ENCODE data around the gene CANT1. TPM values are rescaled to one million over a fixed set of nuclear protein-coding genes. Genes with fewer than 3 reads are reported as not detected.
"Not testable (repeated sequence)": the region's sequence is repeated elsewhere in the genome, so short reads cannot be mapped to it uniquely, and the experiment has no call there.

CANT1 gene
- polyA plus RNA-seq, 3 donors = 38.7 to 45.1 (median 39.2) TPM

GRCh38 chr17:78966123-78966813, 43.3 kb downstream of the CANT1 start:
- DNase-seq (ENCODE audit: low read depth in 3 of 3, low spot score in 2 of 3) = no peak

DNA sequence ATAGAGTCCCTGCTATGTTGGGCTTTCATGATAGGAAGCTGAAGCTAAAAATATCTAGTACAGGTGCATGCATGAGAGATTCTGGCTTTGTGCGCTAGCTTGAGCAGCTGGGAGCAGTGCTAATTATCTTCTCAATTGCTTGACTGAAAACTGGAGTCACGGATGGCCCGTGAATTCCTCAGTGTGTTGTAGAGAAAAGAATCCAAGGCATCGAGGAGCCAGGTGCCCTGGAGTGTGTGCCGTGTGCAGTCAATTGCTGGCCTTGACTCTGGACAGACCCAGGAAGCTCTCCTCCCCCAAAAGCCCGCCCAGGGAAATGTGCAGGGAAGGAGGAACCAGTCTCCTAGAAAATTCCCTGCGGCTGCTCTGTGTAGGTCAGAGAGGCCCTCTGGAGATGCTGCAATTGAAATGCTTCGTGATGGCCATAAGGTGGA, 44.1 kb downstream of the CANT1 start:
- no peak for DNase-seq (ENCODE audit: low read depth in 3 of 3, low spot score in 2 of 3)

- no peak for DNase-seq (ENCODE audit: low read depth in 3 of 3, low spot score in 2 of 3)
These were observed 46.2 kb downstream of the CANT1 start for GRCh38 chr17:78963378-78963777.

DNA sequence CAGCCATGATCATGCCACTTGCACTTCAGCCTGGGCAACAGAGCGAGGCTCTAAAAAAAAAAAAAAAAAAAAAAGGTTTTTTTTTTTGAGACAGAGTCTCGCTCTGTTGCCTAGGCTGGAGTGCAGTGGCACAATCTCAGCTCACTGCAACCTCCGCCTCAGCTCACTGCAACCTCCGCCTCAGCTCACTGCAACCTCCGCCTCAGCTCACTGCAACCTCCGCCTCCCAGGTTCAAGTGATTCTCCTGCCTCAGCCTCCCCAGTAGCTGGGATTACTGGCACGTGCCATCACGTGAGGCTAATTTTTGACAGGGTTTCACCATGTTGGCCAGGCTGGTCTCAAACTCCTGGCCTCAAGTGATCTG, 46.6 kb downstream of the CANT1 start:
- DNase-seq (ENCODE audit: low read depth in 3 of 3, low spot score in 2 of 3) = not testable (repeated sequence)

DNA sequence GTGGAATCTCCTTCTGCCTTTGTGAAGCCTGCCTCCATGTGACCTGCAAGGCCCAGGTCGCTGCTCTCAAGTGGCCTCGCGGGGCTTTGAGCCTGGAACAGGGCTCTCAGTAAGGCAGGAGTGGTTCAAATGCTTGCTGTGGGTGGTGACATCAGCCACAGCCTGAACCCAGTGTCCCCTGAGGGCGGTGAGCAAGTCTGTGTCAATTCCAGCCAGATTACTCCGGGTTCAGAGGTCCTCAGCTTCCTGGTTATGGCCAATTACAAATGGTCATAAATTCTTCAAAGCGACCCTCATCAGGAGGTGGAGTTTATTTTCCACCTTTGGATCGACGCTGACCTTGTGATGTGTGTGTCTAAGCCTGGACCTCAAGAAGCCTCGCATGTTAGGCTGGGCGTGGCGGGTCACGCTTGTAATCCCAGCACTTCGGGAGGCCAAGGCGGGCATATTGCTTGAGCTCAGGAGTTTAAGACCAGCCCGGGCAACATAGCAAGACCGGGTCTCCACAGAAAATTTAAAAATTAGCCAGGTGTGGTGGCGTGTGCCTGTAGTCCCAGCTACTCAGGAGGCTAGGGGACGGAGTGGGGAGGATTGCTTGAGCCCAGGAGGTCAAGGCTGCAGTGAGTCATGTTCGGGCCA, 47.1 kb downstream of the CANT1 start:
- no peak for DNase-seq (ENCODE audit: low read depth in 3 of 3, low spot score in 2 of 3)

GRCh38 chr17:78961571-78961970, 48.0 kb downstream of the CANT1 start:
- no peak for DNase-seq (ENCODE audit: low read depth in 3 of 3, low spot score in 2 of 3)

DNA sequence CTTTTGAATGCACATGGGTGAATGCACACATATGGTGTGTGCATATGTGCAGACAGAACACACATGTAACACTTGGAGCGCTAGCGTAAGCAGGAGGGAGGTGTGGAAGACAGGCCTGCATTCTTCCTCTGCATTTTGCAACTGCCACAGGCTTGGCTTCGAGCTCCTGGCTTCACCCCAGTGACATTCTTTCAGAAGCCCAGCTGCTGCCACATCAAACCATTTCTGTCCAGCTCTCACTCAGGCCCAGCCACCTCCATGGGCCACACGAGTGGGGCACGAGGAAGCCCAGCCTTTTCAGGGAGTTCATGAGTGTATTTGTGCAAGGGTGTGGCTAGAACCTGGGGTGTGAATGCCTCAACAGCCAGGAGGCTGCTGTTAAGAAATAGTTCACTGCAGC, 48.6 kb downstream of the CANT1 start:
- no peak for DNase-seq (ENCODE audit: low read depth in 3 of 3, low spot score in 2 of 3)

DNA sequence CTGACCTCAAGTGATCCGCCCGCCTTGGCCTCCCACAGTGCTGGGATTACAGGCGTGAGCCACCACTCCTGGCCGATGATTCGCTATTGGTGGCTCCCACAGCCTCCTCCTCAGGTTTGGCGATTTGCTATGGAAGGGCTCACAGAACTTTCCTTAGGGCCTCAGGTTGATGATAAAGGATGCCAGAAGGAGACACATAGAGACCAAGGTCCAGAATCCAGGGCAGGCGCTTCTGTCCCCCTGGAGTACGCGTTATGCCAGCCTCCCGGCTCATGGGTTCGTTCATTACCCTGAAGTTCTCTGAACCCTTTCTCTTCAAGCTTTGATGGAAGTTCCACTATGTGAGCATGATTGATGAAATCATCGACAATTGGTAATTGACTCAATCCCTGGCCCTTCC, 49.8 kb downstream of the CANT1 start:
- DNase-seq (ENCODE audit: low read depth in 3 of 3, low spot score in 2 of 3) = no peak

- no peak for DNase-seq (ENCODE audit: low read depth in 3 of 3, low spot score in 2 of 3)
These were observed 50.9 kb downstream of the CANT1 start for GRCh38 chr17:78958641-78959127.

- no peak for DNase-seq (ENCODE audit: low read depth in 3 of 3, low spot score in 2 of 3)
These were observed 52.4 kb downstream of the CANT1 start for GRCh38 chr17:78957128-78957527.

GRCh38 chr17:78956254-78956653, 53.3 kb downstream of the CANT1 start:
- no peak for DNase-seq (ENCODE audit: low read depth in 3 of 3, low spot score in 2 of 3)

DNA sequence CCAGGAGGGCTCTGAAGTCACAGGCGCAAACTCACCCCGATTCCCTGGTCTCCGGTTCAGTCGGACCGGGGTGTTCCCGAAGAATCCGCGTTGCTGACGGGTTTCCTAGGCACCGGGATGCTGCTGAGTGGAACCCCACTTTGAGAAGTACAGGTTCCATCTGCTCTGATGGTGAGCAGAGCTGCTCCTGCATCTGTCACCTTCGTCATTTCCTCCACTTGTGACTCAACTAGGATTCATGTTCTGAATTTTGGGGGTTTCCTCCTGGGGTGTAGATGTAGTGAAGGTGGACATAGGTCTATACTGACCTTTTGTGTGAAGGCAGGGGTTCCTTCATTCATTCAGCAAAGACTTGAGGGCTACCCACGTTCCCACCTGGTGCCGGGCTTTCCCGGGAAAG, 54.9 kb downstream of the CANT1 start:
- DNase-seq (ENCODE audit: low read depth in 3 of 3, low spot score in 2 of 3) = no peak

DNA sequence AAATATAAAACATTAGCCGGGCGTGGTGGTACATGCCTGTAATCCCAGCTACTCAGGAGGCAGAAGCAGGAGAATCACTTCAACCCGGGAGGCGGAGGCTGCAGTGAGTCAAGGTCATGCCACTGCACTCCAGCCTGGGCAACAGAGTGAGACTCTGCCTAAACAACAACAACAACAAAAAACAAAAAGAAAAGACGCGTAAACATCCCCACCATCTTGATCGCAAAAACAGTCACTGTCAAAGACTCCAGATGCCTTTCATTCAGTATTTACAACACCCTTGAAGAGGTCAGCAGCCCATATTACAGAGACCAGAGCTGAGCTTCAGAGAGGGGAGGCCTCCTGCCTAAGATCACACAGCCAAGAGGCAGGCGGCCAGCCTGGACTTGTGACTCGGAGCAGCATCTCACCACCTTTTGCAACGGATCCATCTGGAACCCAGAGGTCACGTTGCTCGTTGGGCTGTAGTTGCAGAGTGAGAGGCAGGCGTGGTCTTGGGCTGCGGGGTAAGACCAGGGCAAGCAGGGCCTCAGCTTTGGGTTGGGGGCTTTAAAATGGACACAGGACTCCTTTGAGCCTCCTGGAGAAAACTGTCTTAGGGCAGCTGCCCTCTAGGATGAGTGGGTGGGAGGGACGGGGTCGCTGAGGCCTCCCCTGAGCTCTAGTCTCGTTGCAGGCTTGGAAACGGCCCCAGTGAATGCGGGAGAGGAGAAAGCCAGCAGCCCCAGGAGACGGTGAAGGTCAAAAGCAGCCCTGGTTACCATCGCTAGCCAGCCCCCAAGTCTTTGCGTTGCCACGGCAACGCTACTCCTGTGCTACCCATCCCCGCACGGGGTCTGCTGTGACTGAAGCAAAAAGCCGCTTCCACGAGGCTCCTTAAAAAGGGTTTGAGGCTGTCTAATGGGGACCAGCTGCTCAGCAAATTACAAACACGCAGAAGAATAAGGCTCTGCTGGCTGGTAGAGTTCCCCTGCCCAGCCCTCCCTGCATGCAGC, 55.9 kb downstream of the CANT1 start:
- DNase-seq (ENCODE audit: low read depth in 3 of 3, low spot score in 2 of 3) = no peak

- DNase-seq (ENCODE audit: low read depth in 3 of 3, low spot score in 2 of 3) = no peak
These were observed 56.9 kb downstream of the CANT1 start for GRCh38 chr17:78952706-78953105.

DNA sequence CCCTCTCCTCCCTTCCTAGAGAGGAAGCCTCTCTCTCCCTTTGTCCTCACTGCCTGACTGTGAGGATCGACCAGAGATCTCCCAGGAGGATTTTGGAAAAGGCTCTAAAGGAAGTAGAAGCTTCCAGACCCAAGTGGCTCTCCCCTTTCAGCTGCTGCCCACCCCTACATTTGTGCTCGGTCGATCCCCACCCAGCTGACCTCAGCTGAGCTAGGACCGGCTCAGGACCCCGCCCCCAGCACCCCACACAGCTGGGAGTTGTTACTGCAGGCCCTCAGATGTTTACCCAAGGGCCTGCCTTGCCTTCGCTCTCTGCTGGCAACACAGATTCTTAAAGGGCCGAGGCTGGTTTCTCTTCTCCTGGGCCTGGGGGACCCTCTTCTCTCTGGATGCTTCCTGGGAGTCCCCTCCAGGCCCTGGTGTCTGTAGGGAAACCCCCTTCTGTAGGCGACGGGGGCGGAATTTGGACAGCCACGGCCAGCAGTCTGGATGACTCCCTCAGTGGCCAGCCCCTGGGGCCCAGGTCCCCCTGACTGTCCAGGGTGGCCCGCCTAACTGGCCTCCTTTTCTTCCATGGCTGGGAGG, 57.5 kb downstream of the CANT1 start:
- no peak for DNase-seq (ENCODE audit: low read depth in 3 of 3, low spot score in 2 of 3)

- DNase-seq (ENCODE audit: low read depth in 3 of 3, low spot score in 2 of 3) = no peak
These were observed 58.7 kb downstream of the CANT1 start for GRCh38 chr17:78950870-78951269.

DNA sequence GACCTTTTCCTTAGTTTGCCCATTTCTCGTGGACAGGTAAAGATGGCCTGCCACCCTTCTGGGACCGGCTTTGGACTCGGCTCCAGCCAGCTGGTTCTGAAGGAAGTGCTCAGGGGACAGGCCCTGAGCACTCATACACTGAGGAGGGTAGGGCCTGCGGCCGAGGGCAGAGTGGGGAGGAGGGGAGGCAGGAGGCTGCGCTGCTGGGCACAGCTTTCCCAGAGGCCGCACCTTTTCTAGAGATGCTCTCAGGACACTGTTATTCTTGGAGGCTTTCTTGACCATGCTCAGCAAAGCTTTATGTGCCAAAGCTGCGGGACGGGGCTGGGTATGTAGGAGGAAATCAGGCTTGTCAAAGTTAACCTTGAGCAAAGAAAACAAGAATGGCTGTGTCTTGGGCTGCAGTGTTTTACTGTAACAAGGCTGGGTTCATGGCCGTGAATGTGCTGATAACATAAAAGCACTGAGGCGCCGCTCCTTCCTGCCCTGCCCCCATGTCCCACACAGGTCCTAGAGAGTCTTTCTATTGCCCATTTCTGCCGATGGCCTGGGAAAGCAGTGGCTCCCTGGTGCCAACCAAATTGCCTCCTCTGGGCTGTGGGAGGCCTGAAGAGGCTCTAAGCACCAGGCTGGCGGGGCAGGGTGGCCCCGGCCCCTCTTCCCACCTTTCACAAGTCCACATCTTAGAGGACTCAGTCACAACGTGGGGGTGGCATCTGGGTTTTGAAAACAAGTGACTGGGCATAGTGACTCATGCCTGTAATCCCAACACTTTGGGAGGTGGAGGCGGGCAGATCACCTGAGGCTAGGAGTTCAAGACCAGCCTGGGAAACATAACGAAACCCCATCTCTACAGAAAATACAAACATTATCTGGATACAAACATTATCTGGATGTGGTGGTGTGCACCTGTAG, 62.1 kb downstream of the CANT1 start:
- no peak for DNase-seq (ENCODE audit: low read depth in 3 of 3, low spot score in 2 of 3)

DNA sequence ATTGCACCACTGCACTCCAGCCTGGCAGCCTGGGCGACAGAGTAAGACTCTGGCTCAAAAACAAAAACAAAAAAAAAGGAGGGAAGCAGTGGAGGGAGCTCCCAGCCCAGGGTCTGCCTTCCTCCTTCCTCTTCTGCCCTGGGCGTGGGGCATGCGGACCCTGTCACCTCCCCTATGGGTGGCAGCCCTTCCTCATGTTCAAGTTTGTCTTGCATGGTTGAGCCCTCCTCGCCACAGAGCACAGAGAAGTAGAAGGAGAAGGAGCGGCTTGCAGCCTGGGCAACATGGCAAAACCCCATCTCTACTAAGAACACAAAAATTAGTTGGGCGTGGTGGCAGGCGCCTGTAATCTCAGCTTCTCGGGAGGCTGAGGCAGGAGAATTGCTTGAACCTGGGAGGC, 62.9 kb downstream of the CANT1 start:
- DNase-seq (ENCODE audit: low read depth in 3 of 3, low spot score in 2 of 3) = no peak

GRCh38 chr17:78946131-78946530, 63.4 kb downstream of the CANT1 start:
- DNase-seq (ENCODE audit: low read depth in 3 of 3, low spot score in 2 of 3) = no peak

DNA sequence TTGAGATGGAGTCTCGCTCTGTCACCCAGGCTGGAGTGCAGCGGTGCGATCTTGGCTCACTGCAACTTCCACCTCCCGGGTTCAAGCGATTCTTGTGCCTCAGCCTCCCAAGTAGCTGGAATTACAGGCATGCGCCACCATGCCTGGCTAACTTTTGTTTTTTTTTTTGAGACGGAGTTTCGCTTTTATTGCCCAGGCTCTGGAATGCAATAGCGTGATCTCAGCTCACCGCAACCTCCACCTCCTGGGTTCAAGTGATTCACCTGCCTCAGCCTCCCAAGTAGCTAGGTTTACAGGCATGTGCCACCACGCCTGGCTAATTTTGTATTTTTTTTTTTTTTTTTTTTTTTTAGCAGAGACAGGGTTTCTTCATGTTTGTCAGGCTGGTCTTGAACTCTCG, 64.1 kb downstream of the CANT1 start:
- DNase-seq (ENCODE audit: low read depth in 3 of 3, low spot score in 2 of 3) = not testable (repeated sequence)
